GM19240 (cell line): ENCODE results near the gene INSIG1.

Experiments used
- DNase-seq: peaks from one replicate; pipeline ENCODE4 v3.0.0; 2011; ENCODE audit warnings: low spot score; ENCODE audit not compliant: insufficient read length

The INSIG1 gene

GRCh38 chr7:155324918-155325235 lies 27.2 kb downstream of the INSIG1 start:
- DNase-seq = no peak

DNA sequence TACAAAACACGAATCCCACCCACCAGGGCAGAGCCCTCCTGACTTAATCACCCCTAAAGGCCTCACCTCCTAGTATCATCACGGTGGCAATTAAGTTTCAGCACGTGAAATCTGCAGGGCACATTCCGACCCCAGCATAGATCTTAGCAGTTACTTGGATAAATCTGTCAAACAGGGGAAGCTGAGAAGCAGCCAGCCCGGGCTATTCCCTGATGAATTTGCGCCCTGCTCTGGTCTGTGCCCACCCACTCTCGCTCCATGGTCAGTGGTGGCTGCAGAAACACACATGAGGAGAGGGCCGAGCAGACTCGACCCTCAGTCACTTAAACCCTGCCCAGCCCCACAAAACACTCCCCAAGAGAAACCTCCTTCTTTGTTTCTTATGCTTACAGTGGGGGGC lies 28.7 kb downstream of the INSIG1 start:
- DNase-seq = no peak

DNA sequence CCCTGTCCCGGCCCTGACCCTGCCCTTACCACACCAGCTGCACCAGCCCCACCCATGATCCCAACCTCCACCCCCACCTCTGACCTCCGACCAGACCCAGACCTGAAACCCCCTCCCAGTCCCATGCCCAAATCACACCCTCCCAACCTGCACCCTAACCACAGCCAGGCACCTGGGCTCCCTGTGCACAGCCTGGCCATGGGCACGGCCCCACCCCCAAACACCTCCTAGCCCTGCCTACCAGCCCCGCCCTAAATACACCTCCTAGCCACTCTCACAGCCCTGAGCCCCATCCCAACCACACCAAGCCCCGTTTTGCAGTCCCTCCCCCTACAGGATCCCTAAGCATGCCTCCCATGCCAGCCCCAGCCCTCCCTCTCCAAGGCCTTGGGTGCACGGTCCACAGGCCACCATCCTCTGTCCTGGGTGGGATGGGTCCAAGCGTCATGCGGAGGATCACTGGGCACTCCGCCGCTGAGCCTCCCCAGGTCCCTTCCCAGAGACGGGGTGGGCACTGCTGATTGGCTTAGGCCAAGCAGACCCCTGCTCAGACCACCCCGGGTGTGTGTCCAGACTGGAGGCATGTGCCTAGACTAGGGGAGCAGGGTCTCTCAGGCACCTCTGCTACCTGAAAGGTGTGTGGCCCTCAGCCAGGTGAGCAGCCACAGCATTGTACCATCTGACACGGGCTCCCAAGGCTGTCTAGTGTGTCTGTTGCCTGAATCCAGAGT lies 30.1 kb downstream of the INSIG1 start:
- DNase-seq = no peak

DNA sequence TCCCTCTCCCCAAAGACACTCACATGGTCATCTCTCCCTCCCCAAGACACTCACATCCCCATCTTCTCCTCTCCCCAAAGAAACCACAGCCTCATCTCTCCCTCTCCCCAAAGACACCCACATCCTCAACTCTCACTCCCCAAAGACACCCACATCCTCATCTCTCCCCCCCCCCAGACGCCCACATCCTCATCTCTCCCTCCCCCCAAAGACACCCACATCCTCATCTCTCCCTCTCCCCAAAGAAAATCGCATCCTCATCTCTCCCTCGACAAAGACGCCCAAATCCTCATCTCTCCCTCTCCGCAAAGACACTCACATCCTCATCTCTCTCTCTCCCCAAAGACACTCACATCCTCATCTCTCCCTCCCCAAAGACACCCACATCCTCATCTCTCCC lies 31.5 kb downstream of the INSIG1 start:
- DNase-seq = no peak

- no peak for DNase-seq
These were observed 33.7 kb downstream of the INSIG1 start for GRCh38 chr7:155331396-155331795.

GRCh38 chr7:155333346-155334234 lies 35.9 kb downstream of the INSIG1 start:
- DNase-seq = no peak

DNA sequence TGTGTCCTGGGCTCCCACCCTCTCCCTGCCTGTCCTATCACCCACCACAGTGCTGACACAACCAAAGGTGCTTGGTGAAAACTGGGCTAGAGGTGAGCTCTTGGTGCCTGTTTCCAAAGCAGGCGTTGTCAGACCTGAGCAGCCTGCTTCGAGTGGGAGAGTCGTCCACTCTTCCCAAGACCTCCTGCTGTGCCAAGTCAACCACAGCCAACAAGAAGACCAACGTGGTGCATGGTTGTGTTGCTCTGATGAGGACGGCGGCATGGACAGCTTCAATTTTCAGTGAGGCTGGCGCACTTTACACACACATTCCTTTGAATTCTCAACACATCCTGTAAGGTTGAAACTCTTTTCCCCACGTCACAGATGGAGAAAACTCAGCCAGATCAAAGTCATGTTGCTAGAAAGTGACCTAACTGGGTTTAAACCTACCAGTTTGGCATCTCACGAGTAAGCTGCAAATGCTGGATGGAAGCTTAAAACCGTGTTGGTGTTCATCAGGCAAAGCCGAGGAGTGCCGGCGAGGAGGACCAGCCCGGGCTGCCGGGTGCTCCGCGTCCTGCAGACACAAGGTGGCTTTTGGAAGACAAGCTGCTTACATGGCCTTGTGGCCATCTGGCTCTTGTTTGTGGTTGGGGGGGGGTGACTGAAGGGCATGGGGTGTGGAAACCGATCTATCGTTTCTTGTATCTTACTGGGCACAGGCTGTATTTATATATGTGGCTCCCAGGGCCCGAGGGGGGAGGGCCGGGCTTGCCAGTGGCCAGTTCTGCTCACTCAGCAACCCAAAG lies 39.3 kb downstream of the INSIG1 start:
- DNase-seq = no peak

- DNase-seq = no peak
These were observed 40.4 kb downstream of the INSIG1 start for GRCh38 chr7:155337946-155338631.

DNA sequence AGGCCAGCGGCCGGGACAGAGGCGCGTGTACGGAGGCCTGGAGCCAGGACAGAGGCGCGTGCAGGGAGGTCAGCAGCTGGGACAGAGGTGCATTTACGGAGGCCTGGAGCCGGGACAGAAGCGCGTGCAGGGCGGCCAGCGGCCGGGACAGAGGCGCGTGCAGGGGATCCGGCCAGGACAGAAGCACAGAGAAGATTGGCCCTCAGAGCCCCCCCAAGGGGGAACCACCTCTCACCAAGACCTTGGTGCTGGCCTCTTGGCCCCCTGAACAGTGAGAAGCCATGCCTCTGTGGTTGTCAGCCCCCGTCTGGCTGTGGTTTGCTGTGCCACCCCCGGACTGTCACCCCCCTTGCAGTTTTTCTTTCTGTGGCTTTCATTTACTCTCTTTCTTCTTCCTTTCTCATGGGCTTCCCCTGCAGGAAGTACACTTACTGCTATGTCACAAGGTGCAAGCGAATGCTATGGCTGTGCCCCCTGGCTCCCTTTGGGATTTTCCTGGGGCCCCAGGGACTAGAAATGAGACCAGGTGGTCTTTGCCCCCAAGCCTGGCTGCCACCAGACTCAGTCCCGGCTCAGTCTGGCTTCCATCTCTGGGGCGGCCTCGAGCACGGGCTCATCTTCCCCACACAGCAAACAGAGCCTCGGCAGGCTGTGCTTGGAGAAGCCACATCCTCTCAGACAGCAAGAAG lies 41.1 kb downstream of the INSIG1 start:
- no peak for DNase-seq

DNA sequence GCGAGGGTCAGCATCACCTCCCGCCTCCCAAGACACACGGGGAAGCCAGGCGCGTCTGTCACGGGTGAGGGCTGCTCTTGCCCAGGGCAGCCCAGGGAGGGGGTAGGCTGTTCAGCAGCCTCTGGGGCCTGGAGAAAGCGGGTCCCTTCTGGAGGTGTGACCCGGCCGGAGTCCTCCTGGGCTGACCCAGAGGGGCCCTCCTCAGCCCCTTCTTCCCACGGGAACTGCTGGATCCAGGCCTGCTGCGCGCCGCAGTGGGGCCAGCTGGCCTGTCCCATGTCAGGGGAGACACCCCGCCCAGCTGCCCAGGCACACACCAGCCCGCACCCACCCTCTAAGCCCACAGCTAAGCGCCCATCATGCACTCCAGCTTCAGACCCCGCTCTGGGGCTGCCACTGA lies 41.8 kb downstream of the INSIG1 start:
- DNase-seq = no peak

GRCh38 chr7:155340071-155340531 lies 42.4 kb downstream of the INSIG1 start:
- DNase-seq = no peak

DNA sequence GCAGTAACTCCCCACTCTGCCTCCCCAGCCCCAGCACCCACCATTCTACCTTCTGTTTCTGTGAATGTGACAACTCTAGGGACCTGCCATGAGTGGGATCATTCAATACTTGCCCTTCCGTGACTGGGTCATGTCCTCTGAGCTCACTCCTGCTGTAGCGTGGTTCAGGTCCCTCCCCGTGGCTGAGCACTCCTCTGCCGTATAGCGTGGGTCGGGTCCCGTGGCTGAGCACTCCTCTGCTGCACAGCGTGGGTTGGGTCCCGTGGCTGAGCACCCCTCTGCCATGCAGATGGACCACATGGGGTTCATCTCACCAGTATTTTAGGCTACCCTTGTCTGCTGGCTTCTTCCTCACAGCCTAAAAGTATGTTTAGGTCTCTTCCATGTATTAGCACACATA lies 43.0 kb downstream of the INSIG1 start:
- DNase-seq = no peak

GRCh38 chr7:155341463-155341983 lies 43.8 kb downstream of the INSIG1 start:
- DNase-seq = no peak

DNA sequence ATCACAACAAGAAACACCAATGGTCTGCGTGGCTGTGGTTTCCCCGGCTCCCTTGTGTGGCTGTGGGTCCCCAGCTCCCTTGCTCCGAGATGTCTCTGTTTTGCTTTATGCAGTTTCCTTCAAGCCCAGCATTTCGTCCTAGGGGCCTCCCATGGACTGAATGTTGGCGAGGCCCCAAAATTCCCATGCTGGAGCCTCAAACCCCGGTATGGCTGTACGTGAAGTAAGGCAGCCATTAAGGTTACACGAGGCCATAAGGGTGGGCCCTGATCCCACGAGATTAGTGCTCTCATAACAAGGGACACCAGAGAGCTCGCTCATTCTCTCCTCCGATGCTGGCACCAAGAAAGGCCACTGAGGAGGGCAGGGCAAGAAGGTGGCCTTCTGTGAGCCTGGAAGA lies 44.6 kb downstream of the INSIG1 start:
- no peak for DNase-seq

DNA sequence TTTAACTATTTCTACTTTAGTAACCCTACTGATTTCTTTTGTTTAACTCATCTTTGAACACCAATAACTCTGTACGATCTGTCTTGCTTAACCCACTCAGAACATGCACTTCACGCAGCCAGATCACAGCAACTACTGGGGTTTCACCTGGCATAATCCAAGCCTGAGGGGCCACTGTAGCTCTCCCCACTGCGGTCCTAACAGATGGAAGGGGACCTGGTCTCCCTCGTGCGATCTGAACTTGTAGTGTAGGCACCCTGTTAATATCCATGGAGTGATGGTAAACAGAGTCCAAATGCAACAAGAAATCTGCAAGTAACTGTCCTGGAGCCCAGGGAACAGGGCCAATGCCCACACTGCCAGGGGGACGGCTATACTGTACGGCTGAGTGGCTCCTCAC lies 45.5 kb downstream of the INSIG1 start:
- DNase-seq = no peak

- DNase-seq = no peak
These were observed 46.0 kb downstream of the INSIG1 start for GRCh38 chr7:155343661-155344121.

GRCh38 chr7:155344270-155344617 lies 46.6 kb downstream of the INSIG1 start:
- no peak for DNase-seq

DNA sequence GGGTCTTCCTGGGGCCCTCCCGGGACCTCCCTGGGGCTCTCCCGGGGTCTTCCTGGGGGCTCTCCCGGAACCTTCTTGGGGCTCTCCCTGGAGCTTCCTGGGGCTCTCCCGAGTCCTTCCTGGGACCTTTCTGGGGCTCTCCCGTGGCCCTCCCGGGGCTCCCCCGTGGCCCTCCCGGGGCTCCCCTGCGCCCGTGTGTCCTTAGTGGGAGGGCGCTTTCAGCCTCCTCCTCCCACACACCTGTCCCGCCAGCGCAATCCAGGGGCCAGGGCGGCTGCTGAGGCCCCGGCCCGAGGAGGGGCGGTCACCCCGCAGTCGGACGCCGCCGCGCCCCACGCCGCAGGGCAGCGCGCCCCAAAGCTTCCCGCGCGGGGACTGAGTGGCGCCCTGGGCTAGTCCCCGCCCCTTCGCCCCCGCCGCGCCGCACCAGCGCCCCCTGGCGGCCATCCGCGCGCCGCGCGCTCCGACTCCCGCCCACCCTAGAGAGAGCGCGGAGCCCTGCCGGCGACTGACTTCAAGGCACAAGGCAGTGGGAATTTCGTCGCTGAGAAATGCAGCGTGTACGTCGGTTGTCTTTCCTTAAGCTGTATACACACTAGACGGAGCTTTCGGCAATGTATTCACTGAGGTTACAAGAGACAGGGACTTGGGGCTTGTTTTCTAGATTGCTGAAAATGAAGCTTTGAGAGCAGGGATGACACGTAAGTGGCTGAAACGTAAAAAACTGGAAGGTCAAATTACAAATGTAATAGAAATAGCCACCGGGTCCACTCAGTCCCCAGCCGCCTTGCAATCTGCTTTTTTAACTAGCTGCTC lies 47.1 kb downstream of the INSIG1 start:
- peak; percentile 80 for DNase-seq

DNA sequence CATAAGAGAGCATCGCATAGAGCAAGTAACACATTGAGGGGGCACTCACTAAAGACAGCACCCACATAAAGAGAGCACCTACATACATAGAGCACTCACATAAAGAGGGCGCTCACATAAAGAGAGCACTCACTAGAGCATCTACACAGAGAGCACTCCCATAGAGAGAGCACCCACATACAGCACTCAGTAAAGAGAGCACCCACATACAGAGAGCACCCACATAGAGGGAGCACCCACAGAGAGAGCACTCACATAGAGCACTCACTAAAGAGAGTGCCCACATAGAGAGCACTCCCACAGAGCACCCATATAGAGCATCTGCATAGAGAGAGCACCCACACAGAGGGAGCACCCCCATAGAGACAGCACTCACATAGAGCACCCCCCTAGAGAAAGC lies 47.8 kb downstream of the INSIG1 start:
- no peak for DNase-seq

DNA sequence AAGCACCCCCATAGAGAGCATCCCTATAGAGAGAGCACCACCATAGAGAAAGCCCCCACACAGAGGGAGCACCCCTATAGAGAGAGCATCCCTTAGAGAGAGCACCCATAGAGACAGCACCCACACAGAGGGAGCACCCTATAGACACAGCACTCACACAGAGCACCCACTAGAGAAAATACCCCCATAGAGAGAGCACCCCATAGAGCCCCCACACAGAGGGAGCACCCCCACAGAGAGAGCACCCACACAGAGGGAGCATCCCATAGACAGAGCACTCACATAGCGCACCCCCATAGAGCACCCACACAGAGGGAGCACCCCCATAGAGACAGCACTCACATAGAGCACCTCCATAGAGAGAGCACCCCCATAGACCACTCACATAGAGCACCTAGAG lies 48.6 kb downstream of the INSIG1 start:
- no peak for DNase-seq
